Gastrocnemius medialis (tissue), 4 donors: ENCODE results near the gene MACROD2.

Experiments
- POLR2A ChIP-seq, 2 donors: fragments of 450-650 bp; IDR thresholded peaks; one replicate each; pipeline ENCODE4 v1.6.1; 2017; ENCODE audit warnings: antibody characterized with exemption in 2 of 2, mild to moderate bottlenecking in 2 of 2, moderate library complexity in 2 of 2
- TF ChIP-seq, protein P1 (sequence below), 5 experiments: fragments of 450-650 bp in 3 of 5; fragments of 200-600 bp in 2 of 5; sonication (generic) in 2 of 5; IDR thresholded peaks in 4 of 5; conservative IDR thresholded peaks in 1 of 5; 1 replicate in 4 of 5; 2 replicates in 1 of 5; pipeline ENCODE4 v1.5.1; 2016 to 2019; ENCODE audit warnings: antibody characterized with exemption in 5 of 5, mild to moderate bottlenecking in 3 of 5, moderate library complexity in 3 of 5

DNA sequence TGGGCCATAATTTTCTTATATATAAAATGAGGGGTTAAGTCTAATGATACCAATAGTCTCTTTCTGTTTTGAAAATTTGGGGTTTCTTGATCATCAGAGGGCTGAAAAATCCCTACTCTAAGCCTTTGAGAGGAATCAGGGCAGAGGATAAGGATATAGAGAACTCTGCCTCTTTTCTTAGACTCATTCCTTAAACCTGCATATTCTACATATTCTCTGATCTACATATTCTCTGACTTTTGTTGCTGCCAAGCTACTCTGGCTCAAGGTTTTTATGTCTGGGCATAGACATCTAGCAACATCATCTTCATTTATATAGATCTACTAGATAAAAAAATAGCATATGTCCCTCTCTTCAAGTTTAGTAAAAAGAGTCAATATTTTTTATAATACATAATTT lies 270.9 kb downstream of the MACROD2 start:
- TF ChIP-seq, protein P1, sequence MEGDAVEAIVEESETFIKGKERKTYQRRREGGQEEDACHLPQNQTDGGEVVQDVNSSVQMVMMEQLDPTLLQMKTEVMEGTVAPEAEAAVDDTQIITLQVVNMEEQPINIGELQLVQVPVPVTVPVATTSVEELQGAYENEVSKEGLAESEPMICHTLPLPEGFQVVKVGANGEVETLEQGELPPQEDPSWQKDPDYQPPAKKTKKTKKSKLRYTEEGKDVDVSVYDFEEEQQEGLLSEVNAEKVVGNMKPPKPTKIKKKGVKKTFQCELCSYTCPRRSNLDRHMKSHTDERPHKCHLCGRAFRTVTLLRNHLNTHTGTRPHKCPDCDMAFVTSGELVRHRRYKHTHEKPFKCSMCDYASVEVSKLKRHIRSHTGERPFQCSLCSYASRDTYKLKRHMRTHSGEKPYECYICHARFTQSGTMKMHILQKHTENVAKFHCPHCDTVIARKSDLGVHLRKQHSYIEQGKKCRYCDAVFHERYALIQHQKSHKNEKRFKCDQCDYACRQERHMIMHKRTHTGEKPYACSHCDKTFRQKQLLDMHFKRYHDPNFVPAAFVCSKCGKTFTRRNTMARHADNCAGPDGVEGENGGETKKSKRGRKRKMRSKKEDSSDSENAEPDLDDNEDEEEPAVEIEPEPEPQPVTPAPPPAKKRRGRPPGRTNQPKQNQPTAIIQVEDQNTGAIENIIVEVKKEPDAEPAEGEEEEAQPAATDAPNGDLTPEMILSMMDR (IDR thresholded peaks at IDR 0.05 in 4 of 5, conservative IDR thresholded peaks at IDR 0.05 in 1 of 5): no peak
- TF ChIP-seq POLR2A (IDR thresholded peaks at IDR 0.05): no peak
